HG02870 (cell line): ENCODE results near the gene NDUFA8.

Experiments
- ATAC-seq: cut with Tn5 transposase; IDR thresholded peaks from one replicate; pipeline ENCODE4 v1.9.1; 2021; ENCODE audit warnings: mild to moderate bottlenecking, moderate library complexity; ENCODE audit not compliant: unreplicated experiment

The NDUFA8 gene

DNA sequence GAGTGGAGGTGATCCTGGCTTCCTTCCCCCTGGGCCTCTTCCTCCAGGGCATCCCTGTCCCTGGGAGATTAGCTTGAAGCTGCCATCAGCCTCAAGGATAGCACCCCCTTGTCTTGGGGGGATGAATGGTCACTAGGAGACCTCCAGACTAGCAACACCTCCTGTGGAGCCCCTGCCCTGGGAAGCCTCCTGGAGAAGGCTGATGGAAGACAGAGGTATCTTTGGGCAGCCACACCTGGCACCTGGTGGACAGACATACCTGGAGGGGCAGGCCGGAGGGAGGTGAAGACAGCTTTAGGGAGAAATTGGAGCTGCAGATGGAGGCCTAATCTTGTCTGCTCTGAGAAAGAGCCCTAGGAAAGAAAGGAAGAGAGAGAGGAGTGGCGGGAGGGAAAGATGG is 57.4 kb downstream of the NDUFA8 start:
- ATAC-seq = no peak

DNA sequence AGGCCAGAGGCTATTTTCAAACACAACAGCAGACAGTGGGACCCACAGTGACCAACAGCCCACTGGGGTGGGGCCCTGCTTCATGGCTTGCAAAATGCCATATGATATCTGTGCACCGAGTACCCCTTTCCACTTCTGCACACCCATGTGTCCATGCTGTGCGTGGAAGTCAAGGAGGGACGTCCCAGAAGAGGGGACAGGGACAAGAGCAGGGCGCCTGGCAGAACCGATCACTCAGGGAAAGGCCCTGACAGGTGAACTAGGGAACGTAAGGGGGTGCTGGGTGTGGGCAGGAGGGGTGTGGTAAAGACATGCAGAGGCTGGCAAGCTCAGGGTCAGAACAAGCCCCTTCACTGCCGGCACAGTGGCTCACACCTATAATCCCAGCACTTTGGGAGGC is 58.8 kb downstream of the NDUFA8 start:
- ATAC-seq = no peak

DNA sequence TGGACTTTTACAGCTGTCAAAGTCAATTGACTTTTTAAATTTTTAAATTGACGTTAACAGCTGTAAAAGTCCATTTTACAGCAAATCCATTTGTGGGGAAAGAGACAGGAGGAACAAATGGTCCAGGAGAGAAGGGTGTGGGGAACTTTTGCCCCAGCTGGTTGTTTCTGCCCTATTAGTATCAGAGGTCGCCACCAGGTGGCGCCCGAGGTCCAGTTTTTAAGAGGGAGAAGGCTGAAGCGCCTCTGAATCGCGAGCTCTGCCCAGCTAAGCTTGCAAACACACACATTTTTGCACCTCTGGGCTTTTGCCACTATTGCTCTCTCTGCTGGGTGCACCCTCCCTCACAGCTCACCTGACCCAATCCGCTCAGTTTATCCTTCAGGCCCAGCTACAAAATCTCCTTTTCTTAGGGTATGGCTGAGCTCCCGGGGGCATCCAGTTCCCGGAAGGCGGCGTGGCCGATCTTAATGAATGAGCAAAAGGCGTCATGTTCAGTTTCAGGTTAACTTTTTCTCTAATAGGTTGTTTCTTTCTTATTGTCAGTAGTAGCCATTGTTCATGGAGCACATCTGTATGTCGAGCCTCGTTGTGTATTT is 60.2 kb downstream of the NDUFA8 start:
- ATAC-seq = no peak

DNA sequence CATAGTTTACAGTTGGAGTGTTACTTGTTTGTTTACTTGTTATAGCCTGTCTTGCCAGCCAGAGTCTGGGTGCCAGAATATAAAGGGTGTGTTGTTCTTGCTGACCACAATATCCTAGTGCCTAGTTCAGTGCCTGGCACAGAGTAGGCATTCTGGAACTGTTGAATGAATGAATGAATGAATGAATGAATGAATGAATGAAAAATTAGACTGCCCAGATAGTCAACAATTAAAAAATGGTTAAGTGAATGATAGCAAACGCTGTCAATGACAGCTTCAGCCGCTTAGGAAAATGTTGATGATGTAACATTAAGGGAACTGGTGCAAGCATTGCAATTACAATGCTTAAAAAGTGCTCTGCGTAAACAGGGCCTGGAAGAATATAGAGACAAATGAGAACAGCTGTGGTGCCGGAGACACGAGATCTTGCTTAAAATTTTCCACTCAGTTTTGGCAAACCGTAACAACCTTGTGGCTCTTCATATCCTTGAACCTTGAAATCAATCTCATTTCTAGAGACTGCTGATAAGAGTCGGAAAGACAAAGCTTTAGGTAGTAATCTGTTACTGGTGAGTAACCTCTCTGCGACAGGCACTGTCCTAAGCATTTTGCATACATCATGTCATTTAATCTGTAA is 61.8 kb downstream of the NDUFA8 start:
- no peak for ATAC-seq

DNA sequence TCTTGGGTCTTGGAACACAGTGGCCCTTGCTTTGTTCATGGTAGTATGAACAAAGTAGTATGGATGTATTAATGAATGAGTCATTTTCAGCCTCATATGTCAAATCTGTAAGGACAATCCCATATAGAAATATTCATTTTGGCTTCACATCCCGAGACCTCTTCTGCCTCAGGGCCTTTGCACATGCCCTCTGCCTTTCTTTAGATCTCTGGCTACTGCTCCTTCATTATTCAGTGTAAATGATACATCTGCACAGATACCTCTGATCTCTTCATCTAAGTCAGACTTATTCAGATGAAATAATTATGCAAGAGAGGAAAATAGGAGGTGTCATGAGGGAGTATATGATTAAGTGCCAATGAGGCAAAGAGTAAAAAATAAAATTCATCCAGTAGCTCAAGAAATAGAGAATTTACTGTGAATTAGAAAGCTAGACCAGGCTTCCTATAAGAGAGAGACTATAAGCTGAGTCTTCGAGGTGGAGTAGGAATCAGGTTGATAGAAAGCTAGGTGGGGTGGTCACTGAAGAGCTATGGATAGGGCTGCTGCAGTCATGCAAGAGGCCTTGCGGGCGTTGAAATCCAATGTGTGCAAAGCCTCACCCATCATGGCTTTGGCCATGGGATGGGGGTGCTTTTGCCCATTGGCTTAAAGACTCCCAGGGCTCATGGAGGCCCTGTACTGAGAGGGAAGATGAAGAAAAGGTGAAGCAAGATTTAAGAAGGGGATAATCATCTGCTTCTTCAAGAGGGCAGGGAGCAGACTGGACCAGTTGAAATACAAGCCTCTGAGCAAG is 62.8 kb downstream of the NDUFA8 start:
- no peak for ATAC-seq

DNA sequence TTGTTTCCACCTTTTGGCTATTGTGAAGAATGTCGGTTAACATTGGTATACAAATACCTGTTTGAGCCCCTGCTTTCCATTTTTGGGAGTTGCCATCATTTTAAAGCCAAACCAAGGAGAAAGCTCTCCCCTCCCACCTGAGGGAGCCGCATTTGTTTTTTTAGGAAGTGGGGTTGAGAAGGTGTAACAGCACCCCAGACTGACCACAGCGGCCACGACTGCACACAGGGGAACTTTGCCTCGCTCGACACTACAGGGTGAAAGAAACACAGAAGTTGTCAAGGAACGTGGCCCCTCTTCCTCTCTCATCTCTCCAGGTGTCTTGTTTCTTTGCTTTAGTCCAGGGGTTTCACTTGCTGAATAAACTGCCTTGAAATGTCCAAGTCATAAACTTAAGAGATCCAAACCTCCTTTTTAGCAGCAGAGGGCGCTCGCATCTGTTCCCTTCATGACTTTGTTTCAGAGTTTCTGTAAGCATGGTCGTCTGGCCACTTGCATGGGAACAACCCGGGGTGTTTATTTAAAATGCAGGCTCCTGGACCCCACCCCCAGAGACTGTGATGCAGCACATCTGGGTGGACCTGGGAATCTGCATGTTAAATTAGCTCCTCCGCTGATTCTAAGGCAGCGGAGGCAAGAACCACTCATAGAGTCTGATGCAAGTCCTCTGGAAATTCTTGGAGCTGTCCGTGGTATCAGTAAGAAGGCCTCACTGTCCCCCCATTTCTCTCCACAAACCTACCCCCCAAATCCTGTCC is 64.4 kb downstream of the NDUFA8 start:
- ATAC-seq = no peak
